OCI-LY1 (cell line): ENCODE data around the gene TMEM187.

Experiments used
- H2AFZ ChIP-seq: fragments of 200-600 bp; sonication (generic), shearing (Covaris generic); 2 replicates; pipeline ENCODE4 v1.6.0; 2014; ENCODE audit warnings: antibody characterized with exemption, mild to moderate bottlenecking, low read length
- H3F3A ChIP-seq: fragments of 200-600 bp; sonication (generic), shearing (Covaris generic); 2 replicates; pipeline ENCODE4 v1.6.0; 2014; ENCODE audit warnings: mild to moderate bottlenecking, antibody characterized with exemption, low read length, moderate library complexity; ENCODE audit not compliant: insufficient read depth
- H3K27ac ChIP-seq: fragments of 200-600 bp; sonication (generic); 2 replicates; pipeline ENCODE4 v1.5.1; 2014; ENCODE audit warnings: low read length, mixed run types, mild to moderate bottlenecking, low read depth; ENCODE audit not compliant: poor library complexity, severe bottlenecking
- H3K27me3 ChIP-seq: fragments of 200-600 bp; sonication (generic); 2 replicates; pipeline ENCODE4 v1.6.0; 2014; ENCODE audit warnings: antibody characterized with exemption, mild to moderate bottlenecking, low read length, moderate library complexity; ENCODE audit not compliant: insufficient read depth
- H3K36me3 ChIP-seq: fragments of 200-600 bp; sonication (generic); 2 replicates; pipeline ENCODE4 v1.6.1; 2014; ENCODE audit warnings: mild to moderate bottlenecking, antibody characterized with exemption, low read length, moderate library complexity, mixed read lengths; ENCODE audit not compliant: insufficient read depth
- H3K4me1 ChIP-seq: fragments of 200-600 bp; sonication (generic); 2 replicates; pipeline ENCODE4 v1.5.1; 2014; ENCODE audit warnings: mild to moderate bottlenecking, low read length, moderate library complexity; ENCODE audit not compliant: insufficient read depth, severe bottlenecking
- H3K4me2 ChIP-seq: fragments of 200-600 bp; sonication (generic), shearing (Covaris generic); 2 replicates; pipeline ENCODE4 v1.6.1; 2014; ENCODE audit warnings: low read length
- H3K4me3 ChIP-seq: fragments of 200-600 bp; sonication (generic); 2 replicates; pipeline ENCODE4 v1.5.1; 2014; ENCODE audit warnings: low read length, low read depth, mild to moderate bottlenecking, mixed read lengths; ENCODE audit not compliant: poor library complexity, severe bottlenecking
- H3K79me2 ChIP-seq: fragments of 200-600 bp; shearing (Covaris generic); 2 replicates; pipeline ENCODE4 v1.6.1; 2016; ENCODE audit warnings: mixed run types, low read length, mixed read lengths; ENCODE audit not compliant: insufficient read depth
- H3K9ac ChIP-seq: fragments of 200-600 bp; sonication (generic), shearing (Covaris generic); 2 replicates; pipeline ENCODE4 v1.6.1; 2014; ENCODE audit warnings: mild to moderate bottlenecking, low read length, mixed read lengths
- H3K9me2 ChIP-seq: fragments of 200-600 bp; sonication (generic), shearing (Covaris generic); 2 replicates; pipeline ENCODE4 v1.6.1; 2014; ENCODE audit warnings: low read depth, mild to moderate bottlenecking, low read length, mixed read lengths
- H3K9me3 ChIP-seq: fragments of 200-600 bp; shearing (Covaris generic); 2 replicates; pipeline ENCODE4 v1.6.1; 2014; ENCODE audit warnings: low read length, mixed read lengths
- H4K20me1 ChIP-seq: fragments of 200-600 bp; sonication (generic), shearing (Covaris generic); 2 replicates; pipeline ENCODE4 v1.6.0; 2016; ENCODE audit warnings: mild to moderate bottlenecking, low read length; ENCODE audit not compliant: insufficient read depth
- EZH2 ChIP-seq: fragments of 200-600 bp; sonication (generic), shearing (Covaris generic); IDR thresholded peaks from 2 replicates; pipeline ENCODE4 v1.8.0; 2017; ENCODE audit warnings: borderline replicate concordance, mixed run types, mild to moderate bottlenecking, antibody characterized with exemption, low read length, moderate library complexity, mixed read lengths
- TF ChIP-seq, protein P1 (sequence below): fragments of 200-600 bp; sonication (generic), shearing (Covaris generic); IDR thresholded peaks from 2 replicates; pipeline ENCODE4 v1.5.1; 2017; ENCODE audit warnings: mild to moderate bottlenecking, antibody characterized with exemption, low read length, moderate library complexity, mixed read lengths

Gene TMEM187

DNA sequence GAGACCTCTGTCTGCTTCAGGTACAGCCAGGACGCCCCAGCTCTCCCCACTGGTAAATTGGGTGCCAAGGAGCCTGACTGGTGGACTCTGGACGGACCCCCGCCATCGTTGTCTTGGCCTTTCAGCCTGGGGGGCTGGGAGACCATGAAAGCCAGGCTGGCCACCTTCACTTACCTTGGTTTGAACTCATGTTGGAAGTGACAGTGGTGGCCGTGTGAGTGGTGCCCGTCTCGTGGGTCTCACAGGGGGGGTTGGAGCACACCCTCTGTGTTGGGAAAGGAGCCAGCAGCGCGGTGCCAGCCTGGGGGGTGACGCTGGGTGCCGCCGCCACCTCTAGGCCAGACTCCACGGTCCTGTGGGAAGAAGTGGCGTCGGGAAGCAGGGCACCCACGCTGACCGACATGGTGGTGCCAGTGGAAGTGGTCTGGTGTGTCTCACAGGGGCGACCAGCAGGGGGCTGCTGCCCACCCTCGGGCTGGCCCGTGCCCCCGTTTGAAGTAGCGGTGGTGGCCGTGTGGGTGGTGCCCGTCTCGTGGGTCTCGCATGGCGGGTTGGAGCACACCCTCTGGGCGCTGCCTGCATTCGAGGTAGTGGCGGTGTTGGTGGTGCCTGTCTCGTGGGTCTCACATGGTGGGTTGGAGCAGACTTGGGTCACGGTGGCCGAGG, 18.5 kb upstream of the TMEM187 start:
- Histone ChIP-seq H3K4me1 (no peaks in the 10 kb centered on the region), H3K27ac (no peak overlapping the region), H3K79me2 (no peaks in the 10 kb centered on the region), H3K4me3 (no peak overlapping the region), H3K4me2 (no peak overlapping the region), H3K36me3 (peaks cover 94% of the 10 kb centered on the region), H3K9me2 (no peaks in the 10 kb centered on the region), H3K27me3 (no peaks in the 10 kb centered on the region), H3K9ac (no peak overlapping the region), H3K9me3 (no peaks in the 10 kb centered on the region), H4K20me1 (no peaks in the 10 kb centered on the region), H3F3A (no peaks in the 10 kb centered on the region), H2AFZ (no peak overlapping the region)
- TF ChIP-seq, protein P1, sequence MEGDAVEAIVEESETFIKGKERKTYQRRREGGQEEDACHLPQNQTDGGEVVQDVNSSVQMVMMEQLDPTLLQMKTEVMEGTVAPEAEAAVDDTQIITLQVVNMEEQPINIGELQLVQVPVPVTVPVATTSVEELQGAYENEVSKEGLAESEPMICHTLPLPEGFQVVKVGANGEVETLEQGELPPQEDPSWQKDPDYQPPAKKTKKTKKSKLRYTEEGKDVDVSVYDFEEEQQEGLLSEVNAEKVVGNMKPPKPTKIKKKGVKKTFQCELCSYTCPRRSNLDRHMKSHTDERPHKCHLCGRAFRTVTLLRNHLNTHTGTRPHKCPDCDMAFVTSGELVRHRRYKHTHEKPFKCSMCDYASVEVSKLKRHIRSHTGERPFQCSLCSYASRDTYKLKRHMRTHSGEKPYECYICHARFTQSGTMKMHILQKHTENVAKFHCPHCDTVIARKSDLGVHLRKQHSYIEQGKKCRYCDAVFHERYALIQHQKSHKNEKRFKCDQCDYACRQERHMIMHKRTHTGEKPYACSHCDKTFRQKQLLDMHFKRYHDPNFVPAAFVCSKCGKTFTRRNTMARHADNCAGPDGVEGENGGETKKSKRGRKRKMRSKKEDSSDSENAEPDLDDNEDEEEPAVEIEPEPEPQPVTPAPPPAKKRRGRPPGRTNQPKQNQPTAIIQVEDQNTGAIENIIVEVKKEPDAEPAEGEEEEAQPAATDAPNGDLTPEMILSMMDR: no peak
- no peak for TF ChIP-seq EZH2

- Histone ChIP-seq H3K9ac (no peak overlapping the region), H3K27me3 (no peaks in the 10 kb centered on the region), H3K4me2 (no peak overlapping the region), H3K36me3 (peaks cover 98% of the 10 kb centered on the region), H3K79me2 (no peaks in the 10 kb centered on the region), H2AFZ (no peak overlapping the region), H4K20me1 (no peaks in the 10 kb centered on the region), H3F3A (no peaks in the 10 kb centered on the region), H3K27ac (no peak overlapping the region), H3K4me3 (no peak overlapping the region), H3K9me2 (no peaks in the 10 kb centered on the region), H3K9me3 (no peaks in the 10 kb centered on the region), H3K4me1 (no peaks in the 10 kb centered on the region)
- no peak for TF ChIP-seq EZH2
- TF ChIP-seq, protein P1: no peak
Measured at GRCh38 chrX:153954558-153955227, 17.9 kb upstream of the TMEM187 start.

GRCh38 chrX:153955228-153955732, 17.3 kb upstream of the TMEM187 start:
- Histone ChIP-seq H3K27ac (peak overlapping the region; percentile 43), H3K4me2 (no peak overlapping the region), H3K27me3 (no peaks in the 10 kb centered on the region), H3K9me2 (no peaks in the 10 kb centered on the region), H3K9ac (no peak overlapping the region), H3K36me3 (peaks cover 98% of the 10 kb centered on the region), H3K4me1 (no peaks in the 10 kb centered on the region), H3K9me3 (no peaks in the 10 kb centered on the region), H3F3A (no peaks in the 10 kb centered on the region), H3K79me2 (no peaks in the 10 kb centered on the region), H4K20me1 (no peaks in the 10 kb centered on the region), H3K4me3 (no peak overlapping the region), H2AFZ (no peak overlapping the region)
- TF ChIP-seq, protein P1: no peak
- TF ChIP-seq EZH2: no peak
